HL-60/S4 treated with phorbol 12-myristate 13-acetate at 8.2 ng/mL for 4 days and 3 days (cell line): ENCODE measurements around the gene COL7A1.

Experiments
- in situ Hi-C: fragments of 300-500 bp; cut with MboI; formaldehyde crosslinking; loops from 2 replicates; pipeline ENCODE4 v1.15.0; 2022; ENCODE audit warnings: low sequenced_read_pairs

Gene COL7A1

DNA sequence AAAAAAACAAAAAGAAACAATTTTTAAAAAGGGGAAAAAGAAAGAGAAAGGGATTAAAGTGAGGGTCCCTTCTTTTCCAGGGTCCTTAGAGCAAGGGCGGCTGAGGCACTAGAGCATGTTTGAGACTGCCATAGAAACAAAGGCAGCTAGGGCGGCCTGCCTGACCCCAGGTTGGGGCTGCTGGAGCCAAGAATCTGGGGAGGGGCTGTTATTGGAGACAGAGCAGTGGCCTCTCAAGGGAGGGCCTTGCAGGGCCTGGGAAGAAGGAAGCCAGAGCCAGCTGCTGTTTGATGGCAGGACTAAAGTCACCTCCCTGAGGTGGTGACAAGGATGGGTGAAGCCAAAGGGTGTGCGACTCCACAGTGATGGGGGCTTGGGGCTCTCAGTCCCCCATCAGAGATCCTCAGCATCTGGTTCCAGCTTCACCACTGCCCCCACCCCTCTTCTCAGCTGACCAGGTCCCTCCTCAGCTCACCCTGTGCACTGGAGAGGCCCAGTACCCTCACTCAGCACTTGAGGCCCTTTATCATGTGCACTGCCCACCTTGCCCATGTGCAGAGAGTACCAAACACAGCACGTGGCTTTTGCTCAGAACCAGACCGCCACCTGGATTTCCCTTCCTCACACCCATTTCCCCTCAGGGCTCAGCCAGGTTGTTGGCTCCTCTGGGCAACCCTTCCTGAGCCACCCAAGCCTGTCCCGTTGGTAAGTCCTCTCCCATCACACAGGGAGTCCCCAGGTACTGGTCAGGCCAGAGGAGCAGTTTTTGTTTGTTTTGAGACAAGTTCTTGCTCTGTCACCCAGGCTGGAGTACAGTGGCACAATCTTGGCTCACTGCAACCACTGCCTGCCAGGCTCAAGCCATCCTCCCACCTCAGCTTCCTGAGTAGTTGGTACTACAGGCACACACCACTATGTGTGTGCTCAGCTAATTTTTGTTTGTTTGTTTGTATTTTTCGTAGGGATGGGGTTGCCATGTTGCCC, 24.7 kb upstream of the COL7A1 start:
- in situ Hi-C loops = no loop called here

DNA sequence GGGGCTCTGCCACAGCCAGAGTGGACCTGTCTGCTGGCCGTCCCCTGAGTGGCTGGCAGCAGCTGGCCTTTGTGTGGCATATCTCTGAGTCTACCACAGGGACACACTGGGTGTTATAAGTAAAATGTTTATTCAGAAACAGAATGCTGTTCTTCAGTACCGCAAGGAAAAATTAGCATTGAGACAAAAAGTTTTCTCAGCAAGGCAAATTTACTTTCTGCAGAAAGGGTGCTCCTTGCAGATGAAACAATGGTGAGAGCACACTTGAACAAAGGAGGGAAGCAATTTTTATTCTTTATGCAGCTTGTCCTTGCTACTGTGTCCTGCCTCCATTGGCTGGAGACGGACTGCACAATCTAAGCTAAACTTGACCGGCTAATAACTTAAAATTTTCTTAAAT, 22.4 kb upstream of the COL7A1 start:
- in situ Hi-C loops = no loop called here

GRCh38 chr3:48614044-48614443, 18.9 kb upstream of the COL7A1 start:
- in situ Hi-C loops = no loop called here

GRCh38 chr3:48612309-48612708, 17.2 kb upstream of the COL7A1 start:
- in situ Hi-C loops = no loop called here

- in situ Hi-C loops = no loop called here
Measured at GRCh38 chr3:48609088-48610005, 14.2 kb upstream of the COL7A1 start, which contains the start of gene UQCRC1. TSS of gene UQCRC1 (minus strand) at chr3:48609646. CDS start at chr3:48609620, 26 bp downstream.

DNA sequence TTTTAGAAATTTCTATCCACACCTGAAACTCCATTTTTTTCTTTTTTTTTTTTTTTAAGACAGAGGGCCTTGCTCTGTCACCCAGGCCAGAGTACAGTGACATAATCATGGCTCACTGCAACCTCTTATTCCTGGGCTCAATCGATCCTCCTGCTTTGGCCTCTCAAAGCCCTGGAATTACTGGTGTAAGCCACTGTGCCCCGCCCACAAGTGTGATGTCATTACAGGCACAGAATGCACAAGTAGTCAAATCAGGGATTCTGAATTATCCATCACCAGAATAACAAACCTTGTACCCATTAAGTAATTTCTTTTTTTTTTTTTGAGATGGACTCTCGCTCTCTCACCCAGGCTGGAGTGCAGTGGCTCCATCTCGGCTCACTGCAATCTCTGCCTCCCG, 12.4 kb upstream of the COL7A1 start:
- in situ Hi-C loops = no loop called here

DNA sequence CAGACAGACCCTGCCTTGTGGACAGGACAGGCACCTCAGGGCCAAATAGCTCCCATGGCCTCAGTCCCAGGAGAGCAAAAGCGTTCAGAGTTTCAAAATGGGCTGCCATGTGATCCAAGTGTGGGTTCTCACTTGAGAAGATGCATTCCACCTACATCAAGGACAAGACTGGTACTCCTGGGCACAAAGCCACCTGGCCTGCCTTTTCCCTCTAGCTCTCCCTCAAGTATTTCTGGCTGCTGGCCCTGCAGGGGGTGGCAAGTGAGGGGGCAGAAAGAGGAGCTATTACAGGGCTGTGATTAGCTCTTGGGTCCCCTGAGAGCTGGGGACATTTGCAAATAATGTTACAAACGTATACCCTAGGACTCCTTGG, 6.5 kb upstream of the COL7A1 start:
- in situ Hi-C loops = no loop called here

DNA sequence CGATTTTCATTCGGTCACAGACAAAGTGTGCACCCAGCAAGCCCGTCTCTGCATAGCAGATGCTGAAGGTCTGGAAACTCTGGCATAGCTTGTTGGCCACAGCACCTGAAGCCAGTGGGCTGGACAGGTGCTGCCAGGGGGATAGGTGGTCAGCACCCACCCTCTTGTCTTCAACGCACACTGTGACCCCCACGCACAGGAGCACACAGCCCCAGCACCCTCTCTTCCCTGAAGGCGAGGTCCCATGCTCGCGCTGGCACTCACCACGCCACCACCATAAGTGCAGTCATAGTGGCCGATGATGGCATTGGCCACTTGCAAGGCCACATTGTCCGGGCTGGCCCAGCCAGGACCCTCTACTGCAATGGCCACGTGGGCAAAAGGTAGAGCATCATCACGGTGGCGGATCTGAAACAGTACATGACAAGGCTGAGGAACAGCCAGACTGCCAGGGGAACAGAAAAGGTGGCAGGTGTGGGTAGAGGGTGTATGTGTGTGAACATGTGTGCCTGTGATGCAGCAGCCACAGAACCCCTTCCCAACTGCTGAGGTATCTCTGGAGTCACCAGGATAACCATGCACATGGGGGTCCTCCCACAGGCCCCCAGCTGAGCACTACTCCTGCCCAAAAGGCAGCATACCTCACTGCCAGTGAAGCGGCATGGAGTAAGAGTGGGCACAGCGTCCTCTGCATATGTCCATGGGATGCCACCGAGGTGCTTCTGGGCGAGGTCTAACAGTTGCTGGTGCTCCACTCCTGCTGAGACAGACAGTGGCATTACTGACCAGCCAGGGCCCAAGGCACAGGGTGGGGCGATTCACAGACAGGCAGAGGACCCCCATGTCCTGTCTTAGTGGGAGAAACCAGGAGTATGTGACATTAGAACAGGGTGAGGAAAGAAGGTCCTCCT, 5.8 kb upstream of the COL7A1 start:
- in situ Hi-C loops = no loop called here

DNA sequence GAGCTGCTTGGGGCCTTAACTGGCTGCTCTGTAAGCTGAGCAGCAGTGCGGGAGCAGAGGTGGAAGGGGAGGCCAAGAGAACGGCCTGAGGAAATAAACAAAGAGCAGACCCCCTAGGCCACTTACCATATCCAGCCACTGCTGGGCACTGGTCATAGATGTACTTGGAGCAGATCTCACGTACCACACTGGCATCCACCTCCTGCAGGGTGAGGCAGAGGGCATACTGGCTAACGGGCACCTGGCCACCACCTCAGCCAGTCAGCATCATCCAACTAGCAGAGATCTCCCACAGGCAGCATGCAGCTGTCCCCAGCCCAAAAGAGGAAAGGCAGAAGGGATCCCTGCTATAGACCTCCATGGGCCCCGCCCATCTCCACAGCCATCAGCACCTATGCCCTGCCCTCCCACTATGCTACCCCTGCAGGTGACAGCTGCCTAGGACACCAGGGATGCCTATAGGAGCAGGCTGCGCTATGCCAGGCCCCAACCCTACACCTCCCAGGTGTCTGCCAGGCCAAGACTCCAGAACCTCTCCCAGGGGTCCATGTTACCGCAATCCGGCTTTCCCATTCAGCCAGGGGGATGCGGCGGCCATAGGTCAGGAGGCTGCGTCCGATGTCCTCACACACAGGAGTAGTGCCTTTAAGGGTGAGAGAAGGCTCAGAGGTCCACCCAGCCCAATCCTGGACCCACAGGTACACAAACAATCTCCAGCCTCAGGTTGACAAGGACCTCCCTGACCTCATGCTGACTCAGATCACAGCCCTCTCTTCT, 4.6 kb upstream of the COL7A1 start:
- in situ Hi-C loops = no loop called here

DNA sequence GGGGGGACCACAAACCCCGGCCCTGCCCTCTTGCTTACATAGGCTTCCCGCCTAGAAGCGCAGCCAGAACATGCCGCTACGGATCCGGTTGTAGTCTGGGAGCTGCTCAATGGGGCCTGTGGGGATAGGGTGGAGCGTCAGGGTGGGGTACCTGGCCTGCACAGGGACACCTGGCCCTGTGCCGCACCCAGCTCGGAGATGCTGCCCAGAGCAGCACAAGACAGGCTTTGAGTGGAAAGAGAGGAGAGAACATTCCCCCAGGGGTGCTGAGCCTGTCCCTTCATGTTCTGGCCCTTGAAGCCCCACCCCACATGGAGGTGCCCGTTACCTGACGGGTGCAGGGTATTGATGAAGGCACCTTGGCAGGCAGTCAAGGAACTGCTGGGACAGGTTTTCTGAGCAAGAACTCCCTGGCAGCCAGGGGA, 4.0 kb upstream of the COL7A1 start:
- in situ Hi-C loops = no loop called here

- in situ Hi-C loops = no loop called here
Measured at GRCh38 chr3:48598323-48599076, 3.4 kb upstream of the COL7A1 start.

- in situ Hi-C loops = no loop called here
Measured at GRCh38 chr3:48597408-48597800, 2.3 kb upstream of the COL7A1 start.

GRCh38 chr3:48596676-48597407, 1.7 kb upstream of the COL7A1 start:
- in situ Hi-C loops = no loop called here

- in situ Hi-C loops = no loop called here
Measured at GRCh38 chr3:48596157-48596556, 1.0 kb upstream of the COL7A1 start.

DNA sequence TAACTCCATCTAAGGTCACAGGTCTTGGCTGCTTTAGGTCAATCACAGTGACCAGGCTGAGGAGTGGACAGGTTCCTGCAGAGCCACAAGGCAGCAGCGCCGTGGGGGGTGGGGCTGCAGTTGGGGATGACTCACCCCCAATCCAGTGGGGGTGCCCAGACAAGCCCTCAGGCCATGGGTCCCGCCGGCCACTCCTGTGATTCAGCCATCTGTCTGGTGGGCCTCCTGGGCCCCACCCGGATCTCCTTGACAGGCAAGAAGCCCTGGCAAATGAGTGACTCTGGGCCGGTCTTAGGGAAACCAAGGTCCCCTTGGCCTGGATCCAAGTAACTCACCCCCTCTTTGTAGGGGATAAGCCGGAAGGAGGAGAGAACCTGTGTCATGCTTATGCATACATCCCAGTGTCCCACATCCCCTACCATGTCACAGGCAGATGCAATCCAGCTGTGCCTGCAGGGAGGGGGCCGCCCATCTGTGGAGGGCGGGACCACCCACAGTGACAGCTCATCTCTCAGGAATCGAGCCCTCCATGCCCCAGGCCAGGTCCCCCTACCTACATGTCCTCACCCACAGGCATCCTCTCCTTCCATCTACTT, 495 bp upstream of the COL7A1 start:
- in situ Hi-C loops = no loop called here

DNA sequence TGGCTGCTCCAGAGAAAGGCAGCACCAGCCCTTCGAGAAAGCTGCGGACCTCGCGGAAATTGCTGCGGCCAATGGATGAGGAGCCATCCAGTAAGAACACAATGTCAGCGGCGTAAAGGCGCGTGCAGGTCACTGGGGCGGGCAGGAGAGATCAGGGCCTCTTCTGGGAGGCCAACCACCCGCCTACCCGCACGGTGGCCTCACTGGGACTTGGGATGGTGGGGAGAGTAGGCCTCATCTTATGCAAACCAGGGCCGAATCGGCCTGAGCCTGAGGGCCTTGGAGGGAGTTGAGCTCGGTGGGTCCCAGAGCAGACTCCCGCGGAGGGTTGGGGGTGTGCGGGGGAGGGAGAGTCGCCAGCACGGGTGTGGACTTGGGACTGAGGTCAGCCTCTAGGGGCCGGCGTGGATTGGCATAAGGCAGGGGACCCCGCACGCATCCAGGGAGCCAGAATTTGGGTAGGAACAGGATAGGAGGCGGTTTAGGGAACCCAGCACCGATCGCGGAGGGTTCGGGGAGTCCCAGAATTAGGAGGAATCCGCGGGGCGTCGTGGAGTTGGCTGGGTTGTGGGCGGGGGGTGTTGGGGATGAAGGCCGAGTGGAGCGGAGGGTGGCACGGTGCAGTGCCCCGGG, 596 bp downstream of the COL7A1 start:
- in situ Hi-C loops = no loop called here

- in situ Hi-C loops = no loop called here
Measured at GRCh38 chr3:48593337-48593736, 1.8 kb downstream of the COL7A1 start.
